Urinary bladder (tissue), 4 donors: ENCODE results near the gene CDC42BPB. TPM values are rescaled to one million over a fixed set of nuclear protein-coding genes. Genes with fewer than 3 reads are reported as not detected.

Experiments used
- DNase-seq: peaks from one replicate; pipeline ENCODE4 v3.0.0-alpha.2; 2015; ENCODE audit errors: extremely low spot score
- H3K27ac ChIP-seq: one replicate; pipeline ENCODE4 v1.5.1; 2013; ENCODE audit warnings: low read depth, mild to moderate bottlenecking, moderate library complexity
- H3K36me3 ChIP-seq: one replicate; pipeline ENCODE4 v1.6.1; 2013; ENCODE audit warnings: mild to moderate bottlenecking, moderate library complexity; ENCODE audit not compliant: insufficient read depth
- H3K4me1 ChIP-seq: one replicate; pipeline ENCODE4 v1.6.1; 2013; ENCODE audit warnings: mild to moderate bottlenecking, moderate library complexity; ENCODE audit not compliant: insufficient read depth
- H3K4me3 ChIP-seq: one replicate; pipeline ENCODE4 v1.5.1; 2013; ENCODE audit warnings: low read depth, low read length
- WGBS: extraction: QIAGEN DNeasy Blood & Tissue Kit; methylation state at CpG from one replicate; pipeline ENCODE4 v1.1.7; 2013; 5-methylcytosine and 5-hydroxymethylcytosine counted together
- polyA plus RNA-seq: library from polyadenylated mRNA; stranded (reverse); fragments of 200-250 nt; gene quantifications from one replicate; pipeline ENCODE4 v1.2.3, GENCODE V29; 2013
- total RNA-seq: library from RNA; depleted of rRNA; stranded (reverse); fragments of >200 nt; gene quantifications from one replicate; pipeline ENCODE4 v1.2.3, GENCODE V29; 2014
- donor health status: healthy with polysubstance abuse.
- donor health status: healthy.

Gene CDC42BPB
- total and polyA plus RNA-seq, 2 donors = 68.9 to 74.4 TPM

DNA sequence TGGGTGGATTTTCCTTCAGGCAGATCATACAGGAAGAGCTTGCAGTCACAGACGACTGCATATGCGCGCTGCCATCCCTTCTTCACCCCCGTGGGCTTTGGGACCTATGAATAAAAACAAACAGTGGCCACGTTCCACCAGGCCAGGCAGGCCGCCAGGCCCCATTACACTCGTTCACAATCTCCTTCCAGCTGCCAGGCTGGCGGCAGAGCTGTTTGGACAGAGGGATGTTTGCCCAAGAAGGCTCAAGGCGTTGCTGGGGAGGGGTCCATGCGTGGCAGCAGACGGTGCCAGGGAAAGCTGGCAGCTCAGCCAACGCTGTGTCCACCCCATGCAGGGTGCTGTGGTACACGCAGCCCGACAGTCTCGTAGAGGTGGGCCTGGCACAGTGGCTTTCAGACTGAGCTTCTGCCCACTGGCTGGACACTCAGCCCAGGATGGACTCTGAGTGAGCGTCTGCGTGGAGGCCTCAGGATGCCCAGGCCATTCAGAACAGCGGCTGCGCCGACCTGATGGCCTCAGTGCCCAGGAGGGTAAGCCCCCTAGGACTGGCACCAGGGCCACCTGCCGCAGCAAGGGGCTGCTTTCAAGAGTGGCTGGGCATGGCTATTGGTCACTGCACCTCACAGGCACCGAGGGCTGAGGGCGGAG, 107.4 kb downstream of the CDC42BPB start:
- Histone ChIP-seq H3K4me1 (no peaks in the 10 kb centered on the region), H3K4me3 (no peak overlapping the region), H3K27ac (no peak overlapping the region), H3K36me3 (peaks cover 17% of the 10 kb centered on the region)
- DNase-seq = no peak
- 72% methylated on average over 23 of the region's 23 CpGs for WGBS

GRCh38 chr14:102949062-102949800, 108.1 kb downstream of the CDC42BPB start:
- Histone ChIP-seq H3K4me1 (no peaks in the 10 kb centered on the region), H3K27ac (no peak overlapping the region), H3K36me3 (peaks cover 15% of the 10 kb centered on the region), H3K4me3 (no peak overlapping the region)
- DNase-seq = no peak
- 85% methylated on average over 28 of the region's 28 CpGs for WGBS

DNA sequence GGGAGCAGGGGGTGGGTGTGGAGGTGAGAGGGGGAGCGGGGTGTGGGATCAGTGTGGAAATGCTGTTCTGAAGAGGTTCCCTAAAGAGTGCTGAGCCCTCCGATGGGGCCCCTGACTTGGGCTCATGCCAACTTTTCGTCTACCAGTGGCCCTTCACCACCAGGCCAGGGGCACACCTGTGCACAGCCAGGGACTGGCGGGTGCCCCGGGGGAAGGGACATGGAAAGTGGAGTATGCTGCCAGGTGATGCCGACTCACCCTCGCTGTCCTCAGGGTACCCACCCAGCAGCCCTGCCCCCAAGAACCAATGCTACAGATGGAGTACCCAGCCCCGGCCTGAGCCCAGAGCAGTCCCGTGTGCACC, 108.7 kb downstream of the CDC42BPB start:
- Histone ChIP-seq H3K4me1 (no peaks in the 10 kb centered on the region), H3K36me3 (peaks cover 13% of the 10 kb centered on the region), H3K4me3 (no peak overlapping the region), H3K27ac (no peak overlapping the region)
- 82% methylated on average over 9 of the region's 9 CpGs for WGBS
- no peak for DNase-seq

DNA sequence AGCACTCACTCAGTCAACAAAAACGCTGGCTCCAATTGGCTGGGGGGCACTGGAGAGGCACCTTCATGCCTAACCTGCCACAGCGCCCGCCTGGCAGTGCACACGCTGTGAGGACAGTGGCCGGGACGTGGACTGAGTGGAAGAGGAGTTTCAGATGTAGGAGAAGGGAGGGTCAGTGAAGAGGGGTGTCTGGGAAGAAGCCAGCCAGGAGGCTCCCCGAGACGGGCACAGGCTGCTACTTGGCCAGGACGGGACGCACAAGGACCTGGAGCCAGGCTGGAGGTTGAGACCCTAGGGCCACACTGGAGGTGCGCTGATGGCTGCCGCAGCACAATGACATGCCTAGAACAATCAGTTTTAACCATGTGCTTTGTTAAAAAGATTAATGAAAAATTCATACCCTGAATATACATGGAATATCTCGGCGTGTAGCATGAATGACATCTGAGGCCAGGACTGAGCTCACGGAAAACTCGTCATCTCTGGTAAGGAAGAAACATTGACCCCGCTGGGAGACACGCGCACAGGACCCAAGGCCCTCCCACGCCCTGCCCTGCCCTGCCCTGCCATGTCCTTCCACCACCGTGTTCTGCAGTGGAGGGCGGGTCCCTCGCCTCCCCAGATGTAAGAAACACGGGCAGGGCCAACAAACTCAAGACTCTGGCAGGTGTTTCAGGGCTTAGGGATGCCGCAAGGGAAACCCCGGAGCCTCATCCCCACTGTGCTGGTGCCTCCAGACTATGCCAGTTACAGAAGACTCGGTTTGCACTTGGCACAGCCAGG, 109.8 kb downstream of the CDC42BPB start:
- H3K4me3 ChIP-seq = no peak overlapping the region
- WGBS = 92% methylated on average over 27 of the region's 27 CpGs
- no peaks in the 10 kb centered on the region for H3K4me1 ChIP-seq
- peaks cover 13% of the 10 kb centered on the region for H3K36me3 ChIP-seq
- H3K27ac ChIP-seq = no peak overlapping the region
- DNase-seq = no peak

- no peak for DNase-seq
Observed at GRCh38 chr14:102945346-102946130, 111.8 kb downstream of the CDC42BPB start.

GRCh38 chr14:102944448-102945330, 112.7 kb downstream of the CDC42BPB start:
- Histone ChIP-seq H3K36me3 (peaks cover 9% of the 10 kb centered on the region), H3K27ac (no peak overlapping the region), H3K4me1 (no peaks in the 10 kb centered on the region), H3K4me3 (no peak overlapping the region)
- WGBS = 92% methylated on average over 36 of the region's 36 CpGs
- no peak for DNase-seq

More at GRCh38 chr14:102945346-102946130, 111.8 kb downstream of the CDC42BPB start:
- WGBS = 92% methylated on average over 29 of the region's 29 CpGs
- Histone ChIP-seq H3K36me3 (peaks cover 9% of the 10 kb centered on the region), H3K4me3 (no peak overlapping the region), H3K4me1 (no peaks in the 10 kb centered on the region), H3K27ac (no peak overlapping the region)

DNA sequence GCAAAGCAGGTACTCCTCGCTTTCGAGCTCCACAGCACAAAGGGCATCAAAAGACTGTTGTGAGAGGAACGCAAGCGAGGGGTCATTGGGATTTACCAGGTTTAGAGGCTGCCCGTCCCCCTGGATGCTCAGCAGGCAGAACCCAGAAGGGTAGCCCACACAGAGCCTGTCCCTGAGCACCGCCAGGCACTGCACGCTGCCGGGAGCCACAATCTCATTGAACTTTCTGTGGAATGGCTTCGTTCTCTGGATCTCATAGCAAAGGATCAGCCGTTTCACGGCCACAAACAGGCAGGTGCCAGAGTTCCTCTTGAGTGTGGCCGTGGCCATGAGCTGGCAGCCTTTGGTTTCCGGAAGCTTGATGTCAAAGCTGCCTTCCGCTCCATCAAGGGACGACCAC, 113.4 kb downstream of the CDC42BPB start:
- Histone ChIP-seq H3K4me3 (no peak overlapping the region), H3K27ac (no peak overlapping the region), H3K4me1 (no peaks in the 10 kb centered on the region), H3K36me3 (peaks cover 9% of the 10 kb centered on the region)
- no peak for DNase-seq
- 95% methylated on average over 15 of the region's 15 CpGs for WGBS

GRCh38 chr14:102943454-102943853, 113.9 kb downstream of the CDC42BPB start:
- Histone ChIP-seq H3K27ac (no peak overlapping the region), H3K4me1 (no peaks in the 10 kb centered on the region), H3K36me3 (peaks cover 9% of the 10 kb centered on the region), H3K4me3 (no peak overlapping the region)
- 90% methylated on average over 16 of the region's 16 CpGs for WGBS
- no peak for DNase-seq

DNA sequence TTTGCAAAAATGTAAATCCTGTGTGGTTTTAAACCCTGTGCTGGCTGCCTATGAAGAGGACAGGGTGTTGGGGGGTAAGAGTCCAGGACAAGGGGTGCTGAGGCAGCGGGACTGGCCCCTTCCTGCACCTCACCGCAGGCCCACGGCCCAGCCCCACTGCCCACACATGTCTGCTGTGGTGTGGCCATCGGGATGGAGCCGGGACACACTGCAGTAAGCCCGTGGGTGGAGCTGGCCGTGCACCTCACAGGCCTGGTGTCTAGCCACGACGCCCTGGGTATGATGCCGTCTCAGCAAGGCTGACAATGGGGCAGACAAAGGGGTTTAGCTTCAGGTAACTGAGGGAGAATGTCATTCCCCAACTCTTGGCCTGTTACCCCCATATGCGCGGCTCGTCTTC, 115.3 kb downstream of the CDC42BPB start:
- no peak overlapping the region for H3K4me3 ChIP-seq
- 89% methylated on average over 13 of the region's 13 CpGs for WGBS
- DNase-seq = no peak
- no peaks in the 10 kb centered on the region for H3K4me1 ChIP-seq
- H3K27ac ChIP-seq = no peak overlapping the region
- peaks cover 5% of the 10 kb centered on the region for H3K36me3 ChIP-seq

GRCh38 chr14:102941419-102942011, 115.8 kb downstream of the CDC42BPB start:
- H3K4me3 ChIP-seq = no peak overlapping the region
- DNase-seq = no peak
- H3K4me1 ChIP-seq = no peaks in the 10 kb centered on the region
- H3K36me3 ChIP-seq = peaks cover 5% of the 10 kb centered on the region
- 83% methylated on average over 10 of the region's 10 CpGs for WGBS
- no peak overlapping the region for H3K27ac ChIP-seq

GRCh38 chr14:102940729-102941362, 116.5 kb downstream of the CDC42BPB start:
- Histone ChIP-seq H3K4me1 (no peaks in the 10 kb centered on the region), H3K27ac (no peak overlapping the region), H3K4me3 (no peak overlapping the region), H3K36me3 (peaks cover 7% of the 10 kb centered on the region)
- 81% methylated on average over 19 of the region's 19 CpGs for WGBS
- no peak for DNase-seq
